Neural cell (in vitro differentiated cells): Measurements from ENCODE around the gene CACNA1E. TPM values are rescaled to one million over a fixed set of nuclear protein-coding genes. Genes with fewer than 3 reads are reported as not detected.

ENCODE experiments used
- H2AFZ ChIP-seq: fragments of 200-600, 300-800 bp; sonication (generic), shearing (Covaris generic); 2 replicates; pipeline ENCODE4 v1.6.0; 2014; ENCODE audit warnings: low read depth, mild to moderate bottlenecking, antibody characterized with exemption, low read length, moderate library complexity
- H3F3A ChIP-seq: fragments of 200-600 bp; shearing (Covaris generic); 2 replicates; pipeline ENCODE4 v1.6.1; 2016; ENCODE audit warnings: mild to moderate bottlenecking, moderate library complexity, mixed read lengths, antibody characterized with exemption, low read length; ENCODE audit not compliant: insufficient read depth, poor library complexity, severe bottlenecking
- H3K27ac ChIP-seq: fragments of 200-600, 300-800 bp; sonication (generic), shearing (Covaris generic); 2 replicates; pipeline ENCODE4 v1.5.1; 2014; ENCODE audit warnings: mild to moderate bottlenecking, low read length, moderate library complexity
- H3K27me3 ChIP-seq: fragments of 300-800, 200-600 bp; sonication (generic), shearing (Covaris generic); 2 replicates; pipeline ENCODE4 v1.6.0; 2014; ENCODE audit warnings: mild to moderate bottlenecking, low read depth, low read length, moderate library complexity; ENCODE audit not compliant: insufficient read depth
- H3K36me3 ChIP-seq: fragments of 300-800, 200-600 bp; sonication (generic), shearing (Covaris generic); 2 replicates; pipeline ENCODE4 v1.5.1; 2014; ENCODE audit warnings: mild to moderate bottlenecking, antibody characterized with exemption, low read length, moderate library complexity; ENCODE audit not compliant: insufficient read depth
- H3K4me2 ChIP-seq: fragments of 300-800, 200-600 bp; sonication (generic), shearing (Covaris generic); 2 replicates; pipeline ENCODE4 v1.6.0; 2014; ENCODE audit warnings: mild to moderate bottlenecking, low read length
- H3K4me3 ChIP-seq: fragments of 300-800, 200-600 bp; sonication (generic), shearing (Covaris generic); 2 replicates; pipeline ENCODE4 v1.5.1; 2014; ENCODE audit warnings: mild to moderate bottlenecking, low read length, moderate library complexity
- H3K79me2 ChIP-seq: fragments of 200-600 bp; shearing (Covaris generic); replicated peaks from 2 replicates; pipeline ENCODE4 v1.6.0; 2014; ENCODE audit warnings: mild to moderate bottlenecking, low read length, moderate library complexity; ENCODE audit not compliant: insufficient read depth
- H3K9ac ChIP-seq: fragments of 300-800, 200-600 bp; sonication (generic), shearing (Covaris generic); 2 replicates; pipeline ENCODE4 v1.6.1; 2016; ENCODE audit warnings: mild to moderate bottlenecking, low read length, mixed read lengths
- H3K9me2 ChIP-seq: fragments of 200-600 bp; shearing (Covaris generic); 2 replicates; pipeline ENCODE4 v1.6.1; 2016; ENCODE audit warnings: mild to moderate bottlenecking, low read length, mixed read lengths; ENCODE audit not compliant: insufficient read depth
- H3K9me3 ChIP-seq: fragments of 200-600, 300-800 bp; sonication (generic), shearing (Covaris generic); 2 replicates; pipeline ENCODE4 v1.6.1; 2016; ENCODE audit warnings: mild to moderate bottlenecking, mixed run types, low read length, moderate library complexity, mixed read lengths
- H4K20me1 ChIP-seq: fragments of 200-600 bp; shearing (Covaris generic); 2 replicates; pipeline ENCODE4 v1.6.1; 2016; ENCODE audit warnings: mild to moderate bottlenecking, mixed run types; ENCODE audit not compliant: insufficient read depth
- CTCF ChIP-seq: fragments of 450-650 bp; IDR thresholded peaks from 2 replicates; pipeline ENCODE4 v1.5.1; 2014; ENCODE audit warnings: antibody characterized with exemption, mild to moderate bottlenecking, moderate library complexity; ENCODE audit not compliant: poor library complexity, severe bottlenecking
- EP300 ChIP-seq: fragments of 450-650 bp; conservative IDR thresholded peaks from 2 replicates; pipeline ENCODE4 v1.6.1; 2014; ENCODE audit warnings: antibody characterized with exemption, mild to moderate bottlenecking, moderate library complexity; ENCODE audit not compliant: poor library complexity, severe bottlenecking
- EZH2 ChIP-seq: fragments of 200-600, 300-800 bp; shearing (Covaris generic), sonication (generic); IDR thresholded peaks from 2 replicates; pipeline ENCODE4 v1.6.1; 2014; ENCODE audit warnings: antibody characterized with exemption, low read length, borderline replicate concordance, mild to moderate bottlenecking; ENCODE audit not compliant: insufficient read depth, poor library complexity, severe bottlenecking
- MXI1 ChIP-seq: fragments of 450-650 bp; conservative IDR thresholded peaks from 2 replicates; pipeline ENCODE4 v1.6.1; 2014; ENCODE audit warnings: antibody characterized with exemption, mild to moderate bottlenecking; ENCODE audit not compliant: poor library complexity, severe bottlenecking
- POLR2AphosphoS5 ChIP-seq: IDR thresholded peaks from 2 replicates; pipeline ENCODE4 v1.6.1; 2012
- RAD21 ChIP-seq: fragments of 450-650 bp; conservative IDR thresholded peaks from 2 replicates; pipeline ENCODE4 v1.6.1; 2014; ENCODE audit warnings: antibody characterized with exemption, mild to moderate bottlenecking, moderate library complexity
- REST ChIP-seq: IDR thresholded peaks from 2 replicates; pipeline ENCODE4 v1.6.1; 2012; ENCODE audit warnings: borderline replicate concordance
- SMC3 ChIP-seq: fragments of 450-650 bp; conservative IDR thresholded peaks from 2 replicates; pipeline ENCODE4 v1.6.1; 2014; ENCODE audit warnings: antibody characterized with exemption, mild to moderate bottlenecking, moderate library complexity; ENCODE audit not compliant: poor library complexity
- TAF1 ChIP-seq: IDR thresholded peaks from 2 replicates; pipeline ENCODE4 v1.6.1; 2012; ENCODE audit warnings: low read depth
- polyA plus RNA-seq: library from polyadenylated mRNA; depleted of rRNA; stranded (reverse); fragments of >200 nt; gene quantifications from 2 replicates; pipeline ENCODE4 v1.2.3, GENCODE V29; 2014

Gene CACNA1E
- polyA plus RNA-seq, 1 donor from 2014 or later: 29.5 TPM

- Histone ChIP-seq H3K4me3 (no peak overlapping the region), H3K9me3 (no peaks in the 10 kb centered on the region), H3K36me3 (peaks cover 4% of the 10 kb centered on the region), H2AFZ (no peak overlapping the region), H4K20me1 (no peaks in the 10 kb centered on the region), H3F3A (no peaks in the 10 kb centered on the region), H3K4me2 (no peak overlapping the region), H3K27ac (no peak overlapping the region), H3K9ac (no peak overlapping the region), H3K27me3 (no peaks in the 10 kb centered on the region), H3K79me2 (peaks cover 5% of the 10 kb centered on the region), H3K9me2 (no peaks in the 10 kb centered on the region)
- TF ChIP-seq POLR2AphosphoS5: no peak
- no peak for TF ChIP-seq EZH2
- TF ChIP-seq CTCF: no peak
- TF ChIP-seq REST: no peak
- no peak for TF ChIP-seq TAF1
- TF ChIP-seq RAD21: no peak
- no peak for TF ChIP-seq SMC3
- no peak for TF ChIP-seq MXI1
- TF ChIP-seq EP300: no peak
Observed at GRCh38 chr1:181490740-181491712, 7.7 kb downstream of the CACNA1E start.

GRCh38 chr1:181493166-181493565 is 9.8 kb downstream of the CACNA1E start:
- Histone ChIP-seq H3K9me2 (no peaks in the 10 kb centered on the region), H3K36me3 (peaks cover 4% of the 10 kb centered on the region), H3K4me2 (no peak overlapping the region), H3K27ac (no peak overlapping the region), H3K79me2 (no peaks in the 10 kb centered on the region), H3K9me3 (no peaks in the 10 kb centered on the region), H2AFZ (no peak overlapping the region), H3K27me3 (no peaks in the 10 kb centered on the region), H4K20me1 (no peaks in the 10 kb centered on the region), H3K4me3 (no peak overlapping the region), H3K9ac (no peak overlapping the region), H3F3A (no peaks in the 10 kb centered on the region)
- TF ChIP-seq REST (no peak), EZH2 (no peak), CTCF (no peak), TAF1 (no peak), RAD21 (no peak)
